LoVo (cell line): ENCODE measurements around the gene UBE2E1.

ENCODE experiments used
- DNase-seq: peaks from one replicate; pipeline ENCODE4 v3.0.0-alpha.2; 2016; ENCODE audit warnings: low spot score

Gene UBE2E1

DNA sequence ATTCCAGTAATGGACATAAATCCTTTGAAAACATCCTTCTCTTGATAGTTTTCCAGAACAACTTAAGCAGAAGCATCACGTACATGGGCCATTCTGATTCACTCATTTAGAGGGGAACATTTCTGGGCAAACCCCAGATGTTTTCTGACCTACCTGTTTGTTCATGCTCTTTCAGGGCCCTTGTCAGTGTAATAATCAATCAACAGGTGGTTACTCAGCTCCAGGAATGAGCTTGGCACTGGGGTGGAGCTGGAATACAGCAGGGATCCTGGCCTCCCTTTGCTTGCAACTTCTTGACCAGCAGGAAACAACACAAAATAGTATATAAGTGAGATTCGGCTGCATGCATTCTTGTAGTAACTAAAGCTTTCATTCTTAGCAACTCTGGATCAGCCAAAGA lies 9.2 kb upstream of the UBE2E1 start:
- no peak for DNase-seq

DNA sequence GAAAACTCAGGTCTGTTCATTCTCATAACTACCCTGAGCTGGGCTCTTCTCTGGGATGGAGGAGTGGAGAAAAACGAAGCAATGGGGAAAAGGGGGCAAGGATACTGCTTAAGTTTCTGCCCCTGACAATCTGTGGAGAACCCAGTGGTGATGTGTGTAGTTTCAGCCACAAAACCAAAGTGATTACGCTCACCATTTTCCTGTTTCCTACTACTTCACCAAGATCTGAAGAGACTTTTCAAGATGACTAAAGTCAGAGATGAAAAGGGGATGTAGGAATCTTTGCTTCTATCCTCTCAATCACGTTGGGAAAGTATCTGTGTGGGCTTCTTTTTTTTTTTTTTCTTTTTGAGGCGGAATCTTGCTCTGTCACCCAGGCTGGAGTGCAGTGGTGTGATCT lies 8.3 kb upstream of the UBE2E1 start:
- no peak for DNase-seq

DNA sequence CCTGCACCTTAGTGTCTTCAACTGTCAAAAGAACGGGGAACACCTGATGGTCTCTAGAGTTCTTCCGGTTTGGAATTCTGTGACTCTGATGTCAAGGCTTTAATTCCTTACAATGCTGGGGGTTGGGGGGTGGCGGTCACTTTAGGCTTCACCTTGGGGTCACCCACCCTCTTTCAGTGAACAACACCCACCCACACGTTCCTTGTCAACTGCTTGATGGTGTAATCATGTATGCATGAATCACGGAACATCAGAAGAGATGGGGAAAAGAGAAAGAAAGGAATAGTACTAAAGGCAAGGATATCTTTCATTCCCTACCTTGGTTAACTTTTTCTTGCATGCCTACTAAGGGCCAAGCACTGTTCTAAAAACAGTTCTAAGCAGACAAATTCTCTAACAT lies 7.3 kb upstream of the UBE2E1 start:
- DNase-seq: no peak

DNA sequence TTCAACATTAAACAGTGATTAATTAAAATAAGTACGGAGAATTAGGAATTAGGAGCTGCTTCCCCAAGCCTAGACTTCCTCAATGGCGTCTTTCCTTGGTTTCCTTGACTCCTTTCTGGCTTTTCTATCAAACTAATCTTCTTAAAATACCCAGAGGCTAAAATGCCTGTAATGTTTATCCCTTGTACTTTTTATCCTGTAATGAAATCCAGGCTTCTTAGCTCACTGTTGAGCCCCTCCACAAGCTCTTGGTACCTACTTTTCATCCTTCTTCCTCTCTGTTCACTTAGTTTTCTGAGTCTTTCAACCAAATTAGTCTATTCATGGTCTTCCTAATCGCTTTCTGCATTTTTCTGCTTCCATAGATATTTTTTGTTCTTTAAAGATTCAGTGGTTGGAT lies 6.9 kb upstream of the UBE2E1 start:
- DNase-seq: no peak

DNA sequence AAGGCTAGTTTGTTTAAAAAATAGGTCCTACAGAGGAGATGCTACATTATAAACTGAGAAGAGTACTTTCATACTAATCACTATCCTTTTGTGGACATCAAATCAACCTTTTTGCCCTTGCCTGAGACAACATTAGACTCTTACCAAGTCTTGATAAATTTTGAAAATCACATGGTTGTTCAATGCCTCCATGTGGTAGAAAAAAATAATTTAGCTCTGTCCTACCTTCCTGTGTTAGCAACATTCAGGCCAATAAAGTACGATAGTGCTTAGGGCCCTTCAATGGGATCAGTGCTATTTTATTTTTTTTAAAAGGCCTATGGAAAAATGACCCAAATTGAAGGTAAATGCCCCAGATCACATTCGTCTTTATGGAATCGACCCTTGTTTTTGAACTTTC lies 5.0 kb upstream of the UBE2E1 start:
- no peak for DNase-seq

DNA sequence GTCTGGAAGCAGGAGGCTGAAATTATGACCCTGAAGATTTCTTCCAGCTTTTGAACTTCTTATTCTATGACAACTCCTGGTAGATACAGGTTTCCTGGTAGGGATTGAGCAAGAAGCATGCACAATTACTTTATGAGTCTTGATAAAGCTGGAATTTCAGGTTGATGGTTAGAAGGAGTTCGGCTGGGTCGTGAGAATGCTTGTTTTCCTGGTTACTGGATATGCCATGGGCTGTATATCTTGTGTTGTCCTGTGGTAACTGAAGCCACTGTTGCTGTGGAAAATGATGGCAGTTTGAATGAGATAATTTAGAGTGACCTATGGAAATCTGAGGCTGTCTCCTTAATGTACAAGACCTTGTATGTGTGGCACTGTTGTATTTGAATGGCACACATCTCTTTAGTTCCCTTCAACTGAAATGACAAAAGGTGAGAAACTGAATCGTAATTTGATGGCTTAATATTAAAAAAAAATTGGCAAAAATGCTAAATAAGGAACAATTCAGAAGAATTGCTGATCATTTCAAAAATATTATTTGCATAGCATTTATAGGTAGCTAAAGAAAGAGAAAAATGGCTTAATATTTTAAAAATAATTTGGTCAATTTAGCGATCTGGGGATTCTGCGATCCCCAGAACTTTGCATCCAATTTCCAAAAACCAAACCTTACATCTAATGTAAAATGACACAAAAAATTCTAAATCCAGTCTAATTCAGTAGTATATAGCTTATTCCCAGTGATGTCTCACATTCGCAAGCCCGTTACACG lies 1.1 kb upstream of the UBE2E1 start:
- DNase-seq: no peak

DNA sequence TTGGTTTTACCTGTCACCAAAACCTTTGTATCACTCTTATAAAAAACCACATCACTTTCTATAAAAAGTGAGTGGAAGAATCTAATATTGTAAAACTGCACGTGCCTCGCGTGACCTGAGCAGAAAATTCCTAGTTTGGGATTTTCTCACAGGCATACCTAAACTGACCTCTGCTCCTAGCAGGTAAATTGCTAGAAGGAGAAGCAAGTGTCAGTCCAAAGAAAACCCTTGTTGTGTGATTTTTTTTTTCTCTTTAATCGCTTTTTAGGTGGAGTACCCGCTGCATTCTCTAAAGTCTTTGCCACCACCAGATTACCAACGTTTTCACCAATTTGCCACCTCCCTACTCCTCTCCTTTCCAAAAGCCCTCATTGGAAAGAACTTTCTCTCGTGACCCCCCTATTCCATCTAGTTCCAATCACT lies 534 bp upstream of the UBE2E1 start:
- DNase-seq: no peak

DNA sequence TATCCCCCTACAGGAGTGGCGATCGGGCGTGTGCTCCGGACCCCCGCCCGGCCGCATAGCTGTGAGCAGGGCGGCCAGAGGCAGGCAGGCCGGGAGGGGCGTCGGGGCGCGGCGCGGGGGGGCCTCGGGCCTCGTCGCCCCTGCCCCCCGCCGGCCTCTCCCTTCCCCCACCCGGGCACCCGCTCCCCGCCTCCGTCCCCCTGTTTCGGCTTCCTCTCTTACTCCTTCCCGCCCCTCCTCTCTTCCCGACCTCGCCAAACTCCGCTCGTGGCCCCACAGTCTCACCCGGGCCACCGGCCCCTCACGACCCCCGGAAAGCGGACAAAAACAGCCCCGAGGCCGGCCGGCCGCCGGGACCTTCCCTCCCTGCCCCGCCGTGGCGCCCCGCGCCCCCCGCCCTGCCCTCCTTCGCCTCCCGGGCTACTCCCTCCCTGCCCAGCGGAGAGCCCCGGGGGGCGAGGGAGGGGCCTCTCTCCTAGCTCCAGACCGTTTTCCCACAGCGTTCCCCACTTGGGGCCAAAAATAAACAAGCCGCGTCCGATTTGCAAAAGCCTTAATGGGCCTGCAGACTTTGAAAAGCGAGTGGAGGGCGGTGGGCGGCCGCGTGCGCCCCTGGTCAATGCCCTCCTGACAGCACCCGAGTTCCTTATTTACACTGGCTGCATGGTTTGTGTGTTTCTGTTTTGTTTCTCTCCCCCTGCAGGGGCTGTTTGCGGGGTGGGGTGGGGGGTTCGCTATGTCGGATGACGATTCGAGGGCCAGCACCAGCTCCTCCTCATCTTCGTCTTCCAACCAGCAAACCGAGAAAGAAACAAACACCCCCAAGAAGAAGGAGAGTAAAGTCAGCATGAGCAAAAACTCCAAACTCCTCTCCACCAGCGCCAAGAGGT lies 1.0 kb downstream of the UBE2E1 start:
- no peak for DNase-seq

DNA sequence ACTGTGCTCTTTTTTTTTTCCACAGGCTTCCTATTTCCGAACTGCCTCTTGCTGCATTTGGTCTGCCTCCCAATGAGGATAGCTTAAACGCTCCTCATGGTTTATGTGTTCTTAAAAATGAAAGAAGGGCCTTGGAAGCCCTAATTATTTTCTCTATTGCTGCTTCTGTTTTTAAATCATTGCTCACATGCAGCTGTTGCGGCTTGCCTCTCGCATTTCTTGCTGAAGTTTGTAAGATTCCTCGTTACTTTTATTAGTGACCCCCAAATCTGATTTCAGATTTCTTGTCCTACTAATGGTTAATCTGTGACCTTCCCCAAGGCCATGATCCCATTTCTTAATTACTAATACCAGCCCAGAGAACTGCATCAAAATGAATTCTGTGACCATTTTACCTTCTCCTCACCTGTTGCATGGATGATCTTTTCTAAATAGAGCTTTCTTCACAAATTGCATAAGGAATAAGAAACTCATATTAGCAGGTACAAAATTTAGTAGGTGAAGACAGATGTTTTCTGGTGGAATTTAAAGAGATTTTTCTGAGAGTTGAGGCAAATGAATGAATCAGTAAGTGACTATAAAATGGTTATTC lies 1.8 kb downstream of the UBE2E1 start:
- DNase-seq: no peak

DNA sequence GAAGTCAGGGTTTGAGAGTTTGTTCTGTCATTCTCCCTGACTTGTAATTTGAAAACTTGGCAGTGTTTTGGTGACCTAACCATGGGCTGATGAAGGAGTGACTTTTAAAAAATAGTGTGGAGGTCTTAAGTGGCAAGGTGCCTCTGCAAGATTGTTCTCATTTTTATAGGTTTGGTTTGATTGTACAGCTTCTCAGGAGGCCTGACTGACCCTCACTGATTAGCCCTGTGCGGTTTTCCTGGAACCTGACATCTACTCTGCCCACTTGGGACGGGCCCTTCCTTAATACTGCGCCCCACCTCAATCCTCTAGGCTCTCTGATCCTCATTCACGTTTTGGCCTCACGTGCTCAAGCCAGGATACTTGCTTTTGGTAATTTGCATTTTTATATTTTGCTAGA lies 2.8 kb downstream of the UBE2E1 start:
- DNase-seq: no peak

DNA sequence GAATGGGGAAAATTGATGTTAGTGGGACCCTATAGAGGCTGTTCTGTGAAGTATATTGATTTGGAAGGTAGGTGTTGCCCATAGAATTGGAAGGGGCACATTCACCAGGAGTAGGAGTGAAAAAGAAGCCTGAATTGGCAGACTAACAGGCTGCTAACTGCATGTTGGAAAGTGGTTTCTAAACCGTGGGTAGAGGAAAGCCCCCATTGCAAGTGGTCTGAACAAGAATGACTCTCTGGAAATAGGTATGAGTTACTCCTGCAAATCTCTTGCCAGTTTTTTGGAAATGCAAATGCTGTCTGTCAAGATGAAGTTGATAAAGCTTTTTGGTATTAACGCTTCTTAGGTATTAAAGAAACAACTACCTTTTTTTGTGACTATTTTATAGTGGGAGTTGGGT lies 3.5 kb downstream of the UBE2E1 start:
- DNase-seq: no peak

DNA sequence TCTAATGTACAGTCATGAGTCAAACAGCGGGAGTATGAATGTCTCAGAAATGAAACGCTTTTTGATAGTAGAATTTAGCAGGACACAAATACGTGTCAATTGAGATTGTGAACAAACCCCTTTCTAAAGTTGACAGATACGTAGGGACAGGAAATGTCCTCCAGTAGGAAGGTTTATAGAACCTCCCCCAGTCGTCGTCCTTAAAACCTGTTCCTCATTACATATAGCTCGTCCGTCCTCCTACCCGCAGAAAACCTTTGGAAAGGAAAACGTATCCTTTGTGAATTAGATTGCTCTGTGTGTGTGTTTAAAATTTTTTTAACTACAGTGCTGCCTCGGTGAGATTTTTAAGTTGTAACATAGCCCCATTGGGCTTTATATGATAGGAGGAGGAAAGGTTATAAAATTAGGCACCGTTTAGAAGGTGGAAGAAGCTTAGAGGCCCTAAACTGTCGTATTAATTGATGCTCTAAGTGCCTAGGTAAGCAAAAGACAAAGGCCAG lies 4.1 kb downstream of the UBE2E1 start:
- DNase-seq: no peak

DNA sequence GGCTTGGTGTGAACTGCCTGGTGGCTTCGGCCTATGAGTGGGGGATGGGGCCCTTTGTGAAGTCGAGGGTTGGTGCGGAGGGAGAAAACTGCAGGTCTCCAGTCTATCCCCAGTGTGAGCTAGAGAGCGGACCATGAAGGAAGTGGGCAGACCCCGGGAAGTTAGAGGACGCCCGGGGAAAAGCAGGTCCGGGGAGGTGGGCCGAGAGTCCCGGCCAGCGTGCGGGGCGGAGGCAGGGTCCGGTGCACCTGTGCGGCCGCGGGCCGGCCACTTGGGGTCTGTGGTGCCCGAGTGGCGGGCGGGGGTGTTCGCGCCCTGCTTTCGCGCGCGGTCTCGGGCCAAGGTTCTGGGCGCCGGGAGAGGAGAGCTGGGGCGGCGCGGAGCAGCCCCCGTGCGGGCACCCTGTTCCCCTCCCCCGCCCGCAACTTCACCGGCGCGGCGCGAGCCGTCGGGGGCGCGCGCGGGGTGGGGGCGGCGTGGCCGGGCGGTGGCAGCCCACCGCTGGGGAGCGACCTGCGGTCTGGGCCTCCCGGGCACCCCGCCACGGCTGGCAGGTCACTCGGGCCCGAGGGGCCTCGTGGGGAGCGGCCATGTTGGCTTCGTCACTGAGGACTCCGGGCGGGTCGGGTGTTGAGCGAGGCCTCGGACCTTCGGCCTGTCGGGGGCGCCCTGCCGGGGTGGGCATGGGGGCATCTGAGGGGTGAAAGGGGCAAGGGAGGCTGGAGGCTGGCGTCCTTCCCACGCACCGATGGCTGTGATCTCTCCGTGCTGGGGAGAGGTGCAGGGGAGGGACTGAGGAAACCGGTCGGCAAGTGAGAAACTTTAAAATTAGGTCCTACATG lies 4.8 kb downstream of the UBE2E1 start:
- peak; percentile 53 for DNase-seq

DNA sequence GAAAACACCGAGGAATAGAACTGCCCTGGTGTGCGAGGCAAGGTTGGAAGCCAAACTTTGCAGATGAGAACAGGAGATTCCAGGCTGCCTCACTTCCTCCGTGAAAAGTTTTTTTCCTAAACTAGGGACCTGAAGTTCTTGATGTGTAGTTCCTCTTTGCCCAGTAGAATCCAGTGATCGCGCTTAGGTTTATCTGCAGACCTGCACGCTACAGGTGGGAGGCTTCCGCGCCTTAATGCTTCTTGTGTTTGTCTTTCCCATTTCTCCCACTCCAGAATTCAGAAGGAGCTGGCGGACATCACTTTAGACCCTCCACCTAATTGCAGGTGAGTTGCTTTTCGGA lies 5.4 kb downstream of the UBE2E1 start:
- no peak for DNase-seq

DNA sequence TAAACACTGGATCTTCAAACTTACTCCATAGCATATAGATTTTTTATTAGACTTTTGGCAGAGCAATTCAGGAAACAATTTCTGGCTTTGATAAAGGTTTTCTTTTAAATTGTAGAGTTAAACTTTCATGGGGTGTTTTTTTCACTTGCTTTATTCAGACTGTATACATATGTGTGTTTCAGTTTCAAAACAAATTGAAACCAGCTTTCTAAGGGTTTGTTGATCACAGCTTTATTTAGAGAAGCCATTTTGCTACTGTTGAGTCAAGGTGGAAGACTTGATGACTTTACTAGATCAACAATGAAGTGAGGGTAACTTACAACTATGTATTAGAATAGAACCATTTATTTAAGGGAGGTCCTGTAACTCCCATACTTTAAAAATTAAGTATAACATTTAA lies 6.2 kb downstream of the UBE2E1 start:
- DNase-seq: no peak

DNA sequence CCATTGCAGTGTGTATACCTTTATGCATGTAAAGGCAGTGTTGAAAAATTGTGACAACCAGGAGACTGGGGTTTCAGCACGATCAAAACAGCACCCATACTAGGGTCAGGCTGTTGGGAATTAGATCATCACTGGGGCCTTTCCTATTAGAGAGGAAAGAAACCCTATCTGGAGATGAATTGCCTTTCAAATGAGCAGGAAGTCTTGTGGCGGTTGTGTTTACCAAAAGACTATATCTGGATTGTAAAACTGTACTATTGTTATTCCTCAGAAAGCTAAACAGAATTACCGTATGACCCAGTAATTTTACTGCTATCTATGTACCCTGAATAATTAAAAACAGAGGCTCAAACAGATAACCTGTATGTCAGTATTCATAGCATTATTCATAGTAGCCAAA lies 10.1 kb downstream of the UBE2E1 start:
- no peak for DNase-seq

DNA sequence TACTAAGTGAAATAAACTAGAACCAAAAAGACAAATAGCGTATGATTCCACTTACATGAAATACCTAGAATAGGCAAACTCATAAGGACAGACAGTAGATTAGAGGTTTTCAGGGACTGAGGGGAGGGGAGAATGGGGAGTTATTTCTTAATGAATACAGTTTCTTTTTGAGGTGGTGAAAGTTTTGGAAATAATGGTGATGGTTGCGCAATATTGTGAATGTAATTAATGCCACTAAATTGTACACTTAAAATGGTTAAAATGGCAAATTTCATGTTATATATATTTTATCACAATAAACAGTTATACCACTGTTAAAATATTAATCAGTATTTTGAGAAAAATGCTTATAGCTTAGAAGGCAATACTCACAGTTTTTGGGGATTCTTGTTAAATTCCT lies 11.0 kb downstream of the UBE2E1 start:
- no peak for DNase-seq

DNA sequence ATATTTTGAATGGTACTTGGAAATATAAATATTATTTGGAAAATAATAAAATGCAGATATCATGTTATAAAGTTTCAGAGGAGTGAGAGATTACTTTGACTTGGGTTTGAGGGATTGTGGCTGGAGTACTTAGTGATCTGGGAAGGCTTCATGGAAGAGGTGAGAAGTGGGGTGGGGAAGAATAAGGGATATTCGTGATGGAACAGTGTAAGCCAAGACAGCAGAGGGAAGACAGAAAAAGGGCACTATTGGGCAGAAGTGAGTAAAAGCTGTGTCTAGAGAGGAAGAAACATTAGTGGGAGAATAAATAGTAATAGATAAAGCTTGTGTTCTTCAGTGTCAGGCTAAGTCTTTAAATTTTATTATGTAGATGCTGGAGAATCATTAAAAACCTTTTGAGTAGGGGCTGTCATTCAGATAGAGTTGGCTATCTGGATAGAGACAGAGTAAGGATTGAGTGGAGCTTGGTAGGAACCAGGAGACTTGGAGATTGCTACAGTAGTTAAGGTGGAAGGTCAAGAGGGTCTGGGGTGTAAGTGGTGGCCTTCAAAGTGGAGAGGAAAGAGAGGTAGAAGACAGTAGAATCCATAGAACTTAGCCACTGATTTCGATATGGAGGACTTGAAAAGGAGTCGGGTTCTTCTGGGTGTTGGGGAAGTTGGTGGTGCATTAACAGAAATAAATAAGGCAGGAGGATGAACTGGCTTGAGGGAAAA lies 11.9 kb downstream of the UBE2E1 start:
- DNase-seq: no peak

DNA sequence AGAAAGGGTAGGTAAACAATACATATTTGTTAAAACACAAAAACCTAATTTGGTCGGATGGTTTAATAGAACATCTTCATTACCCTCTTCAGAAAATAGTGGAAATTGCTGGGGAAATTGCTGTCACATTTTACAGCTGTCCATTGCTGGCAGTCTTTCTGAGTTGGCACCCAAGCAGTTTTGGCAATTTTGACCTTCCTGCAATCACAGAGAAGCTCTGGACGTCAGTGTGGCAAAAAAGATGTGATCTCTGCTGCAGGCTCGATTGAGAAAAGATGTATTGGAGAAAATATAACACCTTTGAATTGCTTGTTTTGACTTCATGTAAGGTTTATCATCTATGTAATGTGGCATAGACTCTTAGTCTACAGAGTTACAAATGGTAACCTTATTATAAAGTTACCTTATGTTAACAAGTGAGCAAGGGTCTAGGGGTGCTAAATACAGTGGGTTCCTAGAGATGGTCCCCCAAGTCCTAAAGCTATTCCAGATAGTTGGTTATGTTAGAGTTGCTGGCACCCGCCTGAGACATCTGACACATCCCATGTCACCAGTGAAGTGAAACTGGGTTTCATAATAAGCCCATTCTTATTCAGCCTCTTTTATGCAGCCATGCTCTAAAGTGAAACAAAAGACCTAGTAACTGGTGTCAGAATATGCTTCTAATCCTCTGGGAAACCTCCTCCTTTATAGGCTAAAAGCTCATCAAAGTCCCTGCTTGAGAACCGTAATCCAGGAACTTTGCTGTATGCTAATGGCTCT lies 14.0 kb downstream of the UBE2E1 start:
- DNase-seq: no peak

DNA sequence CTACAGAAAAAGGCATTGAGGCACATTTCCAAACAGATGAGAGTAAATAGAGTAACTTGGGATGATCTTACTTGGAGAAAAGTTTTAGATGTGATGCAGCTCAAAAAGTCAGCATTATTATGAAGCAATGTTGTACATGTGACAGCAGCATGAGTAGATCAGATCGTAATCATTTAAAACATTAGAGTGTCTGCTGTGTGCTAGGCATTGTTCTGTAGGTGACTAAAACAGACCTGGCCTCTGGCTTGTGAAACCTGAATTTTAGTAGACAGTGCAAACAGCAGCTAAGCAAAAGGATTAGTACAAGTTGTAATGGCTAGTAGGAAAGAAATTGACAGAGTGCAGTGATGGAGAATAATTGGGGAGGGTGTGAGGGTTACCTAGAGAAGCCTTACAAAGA lies 15.1 kb downstream of the UBE2E1 start:
- DNase-seq: no peak

DNA sequence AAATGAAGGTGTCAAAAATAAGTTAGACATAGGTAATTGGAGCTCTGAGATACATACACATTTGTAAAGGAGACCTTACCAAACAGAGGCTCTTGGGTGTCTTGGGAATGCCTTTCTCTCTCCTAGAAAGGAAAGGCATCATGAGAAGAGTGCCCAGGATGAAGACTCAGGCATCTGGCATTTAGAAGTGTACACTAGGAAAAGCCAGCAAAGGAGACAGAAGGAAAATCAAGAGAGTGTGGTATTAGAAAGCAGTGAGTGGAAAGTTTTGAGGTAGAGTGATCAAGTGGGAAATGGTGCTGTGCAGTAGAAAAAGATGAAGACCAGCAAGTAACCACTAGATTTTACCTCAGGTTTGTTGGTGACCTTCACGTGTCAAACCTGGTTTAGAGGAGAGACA lies 16.1 kb downstream of the UBE2E1 start:
- DNase-seq: no peak
